Liver (tissue), 3 donors: Measurements from ENCODE around the gene GABBR2.

Source experiments
- EGR1 ChIP-seq, 2 donors: IDR thresholded peaks; 2 replicates each; pipeline ENCODE4 v1.6.1; 2016 to 2018; ENCODE audit warnings: antibody characterized with exemption in 2 of 2, low read depth in 2 of 2
- RAD21 ChIP-seq, 2 donors: IDR thresholded peaks; 2 replicates each; pipeline ENCODE4 v1.6.1; 2016; ENCODE audit warnings: antibody characterized with exemption in 2 of 2, mild to moderate bottlenecking in 2 of 2
- YY1 ChIP-seq: IDR thresholded peaks from 2 replicates; pipeline ENCODE4 v1.6.1; 2016; ENCODE audit warnings: antibody characterized with exemption, mild to moderate bottlenecking
- TF ChIP-seq, protein P1 (sequence below): IDR thresholded peaks from 2 replicates; pipeline ENCODE4 v1.6.1; 2016; ENCODE audit warnings: antibody characterized with exemption
- TF ChIP-seq, protein P2 (sequence below): fragments of 150-350 bp; IDR thresholded peaks from 2 replicates; pipeline ENCODE4 v1.5.1; 2017; ENCODE audit warnings: improper control_type of control experiment, low read depth, low read length; ENCODE audit not compliant: missing input control
- donor health status: healthy.
- donor health status: healthy.

DNA sequence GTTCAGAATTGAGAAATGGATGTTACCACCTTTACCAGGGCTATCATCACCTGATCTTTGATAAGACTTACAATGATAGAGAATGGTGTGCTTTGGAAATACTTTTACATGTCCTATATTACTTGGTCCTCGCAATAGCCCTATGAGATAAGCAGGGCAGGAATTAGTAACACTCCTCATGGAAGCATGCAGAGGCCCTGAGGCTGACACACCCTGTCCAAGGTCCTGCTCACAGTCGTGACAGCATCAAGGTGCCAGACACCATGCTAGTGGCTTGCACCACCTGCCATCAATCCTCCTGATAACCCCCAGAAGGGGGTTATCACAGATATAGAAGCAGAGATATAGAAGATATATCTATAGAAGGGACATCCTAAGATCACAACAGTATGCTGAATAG, 236.5 kb downstream of the GABBR2 start:
- TF ChIP-seq, protein P1, sequence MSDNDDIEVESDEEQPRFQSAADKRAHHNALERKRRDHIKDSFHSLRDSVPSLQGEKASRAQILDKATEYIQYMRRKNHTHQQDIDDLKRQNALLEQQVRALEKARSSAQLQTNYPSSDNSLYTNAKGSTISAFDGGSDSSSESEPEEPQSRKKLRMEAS: no peak
- TF ChIP-seq, protein P2, sequence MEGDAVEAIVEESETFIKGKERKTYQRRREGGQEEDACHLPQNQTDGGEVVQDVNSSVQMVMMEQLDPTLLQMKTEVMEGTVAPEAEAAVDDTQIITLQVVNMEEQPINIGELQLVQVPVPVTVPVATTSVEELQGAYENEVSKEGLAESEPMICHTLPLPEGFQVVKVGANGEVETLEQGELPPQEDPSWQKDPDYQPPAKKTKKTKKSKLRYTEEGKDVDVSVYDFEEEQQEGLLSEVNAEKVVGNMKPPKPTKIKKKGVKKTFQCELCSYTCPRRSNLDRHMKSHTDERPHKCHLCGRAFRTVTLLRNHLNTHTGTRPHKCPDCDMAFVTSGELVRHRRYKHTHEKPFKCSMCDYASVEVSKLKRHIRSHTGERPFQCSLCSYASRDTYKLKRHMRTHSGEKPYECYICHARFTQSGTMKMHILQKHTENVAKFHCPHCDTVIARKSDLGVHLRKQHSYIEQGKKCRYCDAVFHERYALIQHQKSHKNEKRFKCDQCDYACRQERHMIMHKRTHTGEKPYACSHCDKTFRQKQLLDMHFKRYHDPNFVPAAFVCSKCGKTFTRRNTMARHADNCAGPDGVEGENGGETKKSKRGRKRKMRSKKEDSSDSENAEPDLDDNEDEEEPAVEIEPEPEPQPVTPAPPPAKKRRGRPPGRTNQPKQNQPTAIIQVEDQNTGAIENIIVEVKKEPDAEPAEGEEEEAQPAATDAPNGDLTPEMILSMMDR: no peak
- TF ChIP-seq RAD21 (IDR thresholded peaks at IDR 0.05) (no peak), YY1 (no peak), EGR1 (IDR thresholded peaks at IDR 0.05; ENCODE audit: low read depth in 2 of 2) (no peak)
